ENCODE results near the gene GIGYF2. TPM values are rescaled to one million over a fixed set of nuclear protein-coding genes. Genes with fewer than 3 reads are reported as not detected.
A peak's percentile ranks its signal among the peaks of the same experiment; 100 is the strongest.

GIGYF2 gene, protein sequence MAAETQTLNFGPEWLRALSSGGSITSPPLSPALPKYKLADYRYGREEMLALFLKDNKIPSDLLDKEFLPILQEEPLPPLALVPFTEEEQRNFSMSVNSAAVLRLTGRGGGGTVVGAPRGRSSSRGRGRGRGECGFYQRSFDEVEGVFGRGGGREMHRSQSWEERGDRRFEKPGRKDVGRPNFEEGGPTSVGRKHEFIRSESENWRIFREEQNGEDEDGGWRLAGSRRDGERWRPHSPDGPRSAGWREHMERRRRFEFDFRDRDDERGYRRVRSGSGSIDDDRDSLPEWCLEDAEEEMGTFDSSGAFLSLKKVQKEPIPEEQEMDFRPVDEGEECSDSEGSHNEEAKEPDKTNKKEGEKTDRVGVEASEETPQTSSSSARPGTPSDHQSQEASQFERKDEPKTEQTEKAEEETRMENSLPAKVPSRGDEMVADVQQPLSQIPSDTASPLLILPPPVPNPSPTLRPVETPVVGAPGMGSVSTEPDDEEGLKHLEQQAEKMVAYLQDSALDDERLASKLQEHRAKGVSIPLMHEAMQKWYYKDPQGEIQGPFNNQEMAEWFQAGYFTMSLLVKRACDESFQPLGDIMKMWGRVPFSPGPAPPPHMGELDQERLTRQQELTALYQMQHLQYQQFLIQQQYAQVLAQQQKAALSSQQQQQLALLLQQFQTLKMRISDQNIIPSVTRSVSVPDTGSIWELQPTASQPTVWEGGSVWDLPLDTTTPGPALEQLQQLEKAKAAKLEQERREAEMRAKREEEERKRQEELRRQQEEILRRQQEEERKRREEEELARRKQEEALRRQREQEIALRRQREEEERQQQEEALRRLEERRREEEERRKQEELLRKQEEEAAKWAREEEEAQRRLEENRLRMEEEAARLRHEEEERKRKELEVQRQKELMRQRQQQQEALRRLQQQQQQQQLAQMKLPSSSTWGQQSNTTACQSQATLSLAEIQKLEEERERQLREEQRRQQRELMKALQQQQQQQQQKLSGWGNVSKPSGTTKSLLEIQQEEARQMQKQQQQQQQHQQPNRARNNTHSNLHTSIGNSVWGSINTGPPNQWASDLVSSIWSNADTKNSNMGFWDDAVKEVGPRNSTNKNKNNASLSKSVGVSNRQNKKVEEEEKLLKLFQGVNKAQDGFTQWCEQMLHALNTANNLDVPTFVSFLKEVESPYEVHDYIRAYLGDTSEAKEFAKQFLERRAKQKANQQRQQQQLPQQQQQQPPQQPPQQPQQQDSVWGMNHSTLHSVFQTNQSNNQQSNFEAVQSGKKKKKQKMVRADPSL (N-terminal part only)
- polyA plus RNA-seq (2013, experiment 1 of 2): 35.2 TPM
- 33.8 TPM for polyA plus RNA-seq (2013, experiment 2 of 2)

DNA sequence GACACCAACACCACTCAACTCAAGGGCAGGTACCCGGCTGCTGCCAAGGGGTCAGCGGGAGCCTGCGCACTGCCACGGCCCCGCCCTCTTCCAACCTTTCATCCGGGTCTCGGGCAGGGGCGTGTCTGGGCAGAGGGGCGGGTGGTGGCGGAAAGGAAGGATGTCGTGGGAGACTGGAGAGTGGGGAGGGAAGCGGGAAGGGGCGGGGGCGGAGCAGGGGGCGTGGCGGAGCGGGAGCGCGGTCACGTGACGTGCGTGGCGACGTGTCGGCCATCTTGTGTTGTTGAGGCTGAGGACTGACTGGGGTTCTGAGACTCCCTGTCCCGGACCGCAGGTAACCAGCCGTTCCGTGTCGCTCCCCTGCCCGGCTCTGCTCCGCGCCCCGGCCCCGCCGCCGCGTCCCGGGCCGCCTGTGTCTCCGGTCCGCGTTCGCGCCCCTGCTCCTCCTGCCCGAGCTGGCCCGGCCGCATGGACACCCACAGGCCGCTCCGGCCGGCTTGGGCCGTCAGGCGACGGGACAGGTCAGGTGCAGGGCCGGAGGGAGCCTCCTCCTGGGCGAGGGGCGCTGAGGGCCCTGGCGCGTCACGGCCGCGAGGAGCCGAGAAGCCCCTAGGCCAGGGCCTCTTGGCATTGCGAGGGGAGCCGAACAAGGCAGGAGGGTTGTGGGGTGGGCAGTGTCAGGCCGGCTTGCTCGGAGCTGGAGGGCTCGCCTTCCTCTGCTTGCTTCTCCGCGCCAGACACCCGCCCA lies at the start of gene GIGYF2:
GIGYF2 (plus strand) TSS at position 273 of the 748 bp plus-strand sequence. CDS start 37,867 bp downstream, outside the sequence.
- Histone ChIP-seq H3K36me3 (ENCODE audit: control insufficient read depth, insufficient read depth, low read length) (peaks cover 9% of the 10 kb centered on the region), H3K4me1 (ENCODE audit: control insufficient read depth, insufficient read depth, low read length, poor library complexity, severe bottlenecking) (peaks cover 21% of the 10 kb centered on the region), H3K9me3 (ENCODE audit: control insufficient read depth, low read length) (no peaks in the 10 kb centered on the region), H3K27ac (ENCODE audit: low read depth, low read length, severe bottlenecking) (peak within 1 kb of the TSS; percentile 91), H3K4me3 (ENCODE audit: extremely low read depth, insufficient read depth, low read length, poor library complexity, severe bottlenecking) (peak within 1 kb of the TSS; percentile 92)
- WGBS, 2 experiments (ENCODE audit: insufficient coverage in 2 of 2): 0 to 1% methylated on average over 39 to 60 of the region's 71 CpGs

DNA sequence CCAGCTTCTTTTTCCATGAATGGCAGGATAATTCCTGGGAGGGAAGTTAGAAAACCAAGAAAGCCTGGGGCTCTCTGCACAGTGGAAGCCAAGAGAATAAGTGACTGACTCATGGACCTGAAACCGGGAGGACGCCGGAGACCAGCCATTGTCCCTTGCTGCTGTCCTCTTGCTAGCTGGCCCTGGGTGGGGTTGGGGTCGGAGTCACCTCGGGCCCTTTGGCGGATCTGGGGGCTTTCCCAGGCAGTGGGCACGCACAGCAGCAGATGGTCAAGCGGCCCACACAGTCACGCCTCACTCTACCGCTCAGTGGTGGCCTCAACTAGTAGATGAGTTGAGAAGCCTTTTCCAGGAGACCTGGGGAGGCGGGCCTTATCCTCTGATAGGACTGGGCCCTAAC lies 48.1 kb upstream of the GIGYF2 start:
- Histone ChIP-seq H3K27ac (ENCODE audit: low read depth, low read length, severe bottlenecking) (no peak overlapping the region), H3K9me3 (ENCODE audit: control insufficient read depth, low read length) (no peaks in the 10 kb centered on the region), H3K4me3 (ENCODE audit: extremely low read depth, insufficient read depth, low read length, poor library complexity, severe bottlenecking) (no peak overlapping the region), H3K36me3 (ENCODE audit: control insufficient read depth, insufficient read depth, low read length) (no peaks in the 10 kb centered on the region), H3K4me1 (ENCODE audit: control insufficient read depth, insufficient read depth, low read length, poor library complexity, severe bottlenecking) (peaks cover 5% of the 10 kb centered on the region)
- 95 to 97% methylated on average over 11 of the region's 11 CpGs for WGBS, 2 experiments (ENCODE audit: insufficient coverage in 2 of 2)

DNA sequence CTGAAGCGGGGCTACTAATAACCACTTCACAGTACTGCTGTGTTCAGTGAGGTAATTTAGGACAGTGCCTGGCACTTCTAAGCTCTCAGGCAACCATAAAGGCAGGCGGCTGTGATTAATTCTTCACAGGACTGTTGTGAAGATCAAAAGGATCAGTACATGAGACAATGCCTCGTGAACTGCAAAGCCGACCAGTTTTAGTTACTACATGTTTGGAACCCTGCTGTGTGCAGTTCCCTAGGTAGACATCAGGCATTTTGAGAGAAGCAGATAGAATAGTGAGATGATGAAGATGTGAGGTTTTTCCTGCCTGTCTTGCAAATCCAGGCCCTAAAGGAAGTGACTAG lies 44.7 kb upstream of the GIGYF2 start:
- H3K4me3 ChIP-seq (ENCODE audit: extremely low read depth, insufficient read depth, low read length, poor library complexity, severe bottlenecking): no peak overlapping the region
- peak overlapping the region; percentile 50 for H3K27ac ChIP-seq (ENCODE audit: low read depth, low read length, severe bottlenecking)
- H3K4me1 ChIP-seq (ENCODE audit: control insufficient read depth, insufficient read depth, low read length, poor library complexity, severe bottlenecking): peaks cover 10% of the 10 kb centered on the region

DNA sequence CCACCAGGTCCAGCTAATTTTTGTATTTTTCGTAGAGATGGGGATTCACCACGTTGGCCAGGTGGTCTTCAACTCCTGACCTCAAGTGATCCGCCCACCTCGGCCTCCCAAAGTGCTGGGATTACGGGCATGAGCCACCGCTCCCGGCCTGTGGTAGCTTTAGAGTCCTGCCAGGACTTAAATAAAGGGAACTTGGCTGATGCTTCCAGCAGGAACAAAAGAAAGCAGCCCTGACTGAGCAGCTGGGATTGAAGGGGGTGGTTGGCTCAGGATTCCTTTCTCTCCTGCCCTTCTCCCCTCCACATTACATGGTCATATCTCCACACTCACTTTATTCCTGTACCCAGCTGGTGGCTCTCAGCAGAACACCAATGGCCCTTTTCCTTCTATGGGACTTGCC lies 43.7 kb upstream of the GIGYF2 start:
- Histone ChIP-seq H3K4me1 (ENCODE audit: control insufficient read depth, insufficient read depth, low read length, poor library complexity, severe bottlenecking) (peaks cover 10% of the 10 kb centered on the region), H3K4me3 (ENCODE audit: extremely low read depth, insufficient read depth, low read length, poor library complexity, severe bottlenecking) (no peak overlapping the region), H3K27ac (ENCODE audit: low read depth, low read length, severe bottlenecking) (no peak overlapping the region), H3K9me3 (ENCODE audit: control insufficient read depth, low read length) (no peaks in the 10 kb centered on the region), H3K36me3 (ENCODE audit: control insufficient read depth, insufficient read depth, low read length) (no peaks in the 10 kb centered on the region)
- WGBS, 2 experiments (ENCODE audit: insufficient coverage in 2 of 2): 90 to 94% methylated on average over 7 of the region's 7 CpGs

More for the DNA sequence above, 44.7 kb upstream of the GIGYF2 start:
- Histone ChIP-seq H3K36me3 (ENCODE audit: control insufficient read depth, insufficient read depth, low read length) (no peaks in the 10 kb centered on the region), H3K9me3 (ENCODE audit: control insufficient read depth, low read length) (no peaks in the 10 kb centered on the region)
- 55 to 73% methylated on average over 3 to 4 of the region's 4 CpGs for WGBS, 2 experiments (ENCODE audit: insufficient coverage in 2 of 2)

DNA sequence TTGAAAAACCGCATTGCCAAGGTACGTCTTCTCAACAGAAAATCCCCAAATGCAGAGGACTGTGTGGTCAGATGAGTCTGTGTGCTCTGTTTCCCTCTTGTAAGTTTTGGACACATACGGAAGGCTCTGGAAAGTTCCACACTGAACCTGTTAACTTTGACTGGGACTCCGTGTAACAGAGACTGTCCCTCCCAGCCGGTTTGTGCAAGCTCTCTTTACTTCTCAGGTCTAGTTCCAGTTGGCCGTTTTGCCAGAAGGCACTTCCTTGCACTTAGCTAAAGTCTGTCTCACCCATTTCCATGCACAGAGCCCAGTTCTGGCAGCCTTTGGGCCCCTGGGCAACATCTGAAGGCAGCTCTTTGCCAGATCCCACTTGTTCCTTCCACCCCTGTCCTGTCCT lies 41.7 kb upstream of the GIGYF2 start:
- Histone ChIP-seq H3K4me3 (ENCODE audit: extremely low read depth, insufficient read depth, low read length, poor library complexity, severe bottlenecking) (no peak overlapping the region), H3K4me1 (ENCODE audit: control insufficient read depth, insufficient read depth, low read length, poor library complexity, severe bottlenecking) (peaks cover 10% of the 10 kb centered on the region), H3K36me3 (ENCODE audit: control insufficient read depth, insufficient read depth, low read length) (no peaks in the 10 kb centered on the region), H3K27ac (ENCODE audit: low read depth, low read length, severe bottlenecking) (no peak overlapping the region), H3K9me3 (ENCODE audit: control insufficient read depth, low read length) (no peaks in the 10 kb centered on the region)
- WGBS, 2 experiments (ENCODE audit: insufficient coverage in 2 of 2): 85 to 95% methylated on average over 6 of the region's 6 CpGs

DNA sequence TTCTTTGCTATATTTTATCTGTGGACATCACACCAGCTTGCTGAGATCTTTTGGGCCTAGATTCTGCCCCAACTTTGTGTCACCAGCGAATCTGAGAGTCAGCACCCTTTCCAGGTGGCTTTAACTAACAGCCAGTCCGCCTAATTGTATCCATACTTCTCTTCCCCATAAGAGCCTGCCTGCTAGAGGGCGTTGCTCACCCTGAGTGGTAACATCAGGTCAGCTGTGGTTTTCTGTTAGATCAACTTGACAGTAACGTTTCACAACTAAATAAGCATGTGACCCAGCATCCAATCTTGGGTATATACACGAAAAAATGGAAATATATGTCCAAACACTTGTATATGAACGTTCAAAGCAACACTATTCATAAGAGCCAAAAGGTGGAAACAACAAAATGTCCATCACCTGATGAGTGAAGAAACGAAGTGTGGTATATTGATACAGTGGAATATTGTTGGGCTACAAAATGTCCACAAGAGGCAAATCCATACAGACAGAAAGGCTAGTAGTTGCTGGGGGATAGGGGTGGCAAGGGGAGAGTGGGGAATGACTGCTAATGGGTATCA lies 38.8 kb upstream of the GIGYF2 start:
- Histone ChIP-seq H3K4me3 (ENCODE audit: extremely low read depth, insufficient read depth, low read length, poor library complexity, severe bottlenecking) (no peak overlapping the region), H3K27ac (ENCODE audit: low read depth, low read length, severe bottlenecking) (no peak overlapping the region), H3K9me3 (ENCODE audit: control insufficient read depth, low read length) (no peaks in the 10 kb centered on the region), H3K4me1 (ENCODE audit: control insufficient read depth, insufficient read depth, low read length, poor library complexity, severe bottlenecking) (peaks cover 5% of the 10 kb centered on the region), H3K36me3 (ENCODE audit: control insufficient read depth, insufficient read depth, low read length) (no peaks in the 10 kb centered on the region)
- 72 to 76% methylated on average over 4 to 6 of the region's 7 CpGs for WGBS, 2 experiments (ENCODE audit: insufficient coverage in 2 of 2)

DNA sequence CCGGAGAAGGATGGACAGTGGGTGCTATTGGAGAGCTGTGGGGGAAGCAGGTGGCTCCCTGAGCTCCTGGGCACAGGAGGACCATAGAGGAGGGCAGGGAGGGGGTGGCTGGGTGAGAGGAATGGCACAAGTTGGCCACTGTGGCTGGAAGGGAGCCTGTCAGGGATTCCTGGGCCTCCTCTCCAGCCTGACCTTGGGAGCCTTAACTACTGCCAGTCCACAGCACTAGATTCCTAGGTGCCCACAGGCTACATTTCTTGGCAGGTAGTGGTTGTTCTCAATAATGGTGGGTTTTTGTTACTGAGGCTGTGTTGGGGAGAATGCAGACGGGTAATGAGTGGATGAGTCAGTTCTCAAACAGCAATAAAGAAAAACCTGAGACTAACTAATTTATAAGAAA lies 37.8 kb upstream of the GIGYF2 start:
- Histone ChIP-seq H3K9me3 (ENCODE audit: control insufficient read depth, low read length) (no peaks in the 10 kb centered on the region), H3K27ac (ENCODE audit: low read depth, low read length, severe bottlenecking) (no peak overlapping the region), H3K4me3 (ENCODE audit: extremely low read depth, insufficient read depth, low read length, poor library complexity, severe bottlenecking) (no peak overlapping the region), H3K4me1 (ENCODE audit: control insufficient read depth, insufficient read depth, low read length, poor library complexity, severe bottlenecking) (peaks cover 5% of the 10 kb centered on the region), H3K36me3 (ENCODE audit: control insufficient read depth, insufficient read depth, low read length) (no peaks in the 10 kb centered on the region)
- 83 to 88% methylated on average over 1 of the region's 2 CpGs for WGBS, 2 experiments (ENCODE audit: insufficient coverage in 2 of 2)

DNA sequence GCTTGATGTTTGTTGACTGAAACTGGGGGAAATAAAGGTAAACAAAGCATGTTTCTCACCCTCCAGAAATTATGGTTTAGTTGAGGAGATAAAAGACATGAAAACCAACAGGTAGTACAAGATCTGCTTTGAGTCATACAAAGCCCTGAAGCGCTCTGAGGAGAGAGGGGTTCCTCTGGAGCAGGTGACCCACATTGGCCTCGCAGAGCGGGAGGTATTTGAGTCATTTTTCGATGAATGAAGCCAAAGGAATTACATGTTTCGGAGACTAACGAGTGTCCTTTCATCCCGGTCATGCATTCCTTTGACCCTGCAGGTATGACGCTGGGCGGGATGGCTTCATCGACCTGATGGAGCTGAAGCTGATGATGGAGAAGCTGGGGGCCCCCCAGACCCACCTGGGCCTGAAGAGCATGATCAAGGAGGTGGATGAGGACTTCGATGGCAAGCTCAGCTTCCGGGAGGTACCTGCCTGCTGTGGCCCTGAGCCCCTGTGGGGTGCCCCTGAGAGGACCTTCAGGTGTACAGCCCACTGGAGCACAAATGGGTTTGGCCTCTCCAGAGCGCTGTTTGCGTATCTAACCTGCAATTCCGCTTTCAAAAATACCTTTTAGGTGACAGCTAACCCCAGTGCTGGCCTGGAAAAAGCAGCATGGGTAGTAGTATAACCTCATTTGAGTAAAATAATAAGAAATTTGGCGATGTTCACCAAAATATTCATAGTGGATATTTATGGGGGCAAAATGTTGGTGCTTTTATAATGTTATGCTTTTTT lies 34.5 kb upstream of the GIGYF2 start:
- no peak overlapping the region for H3K27ac ChIP-seq (ENCODE audit: low read depth, low read length, severe bottlenecking)
- H3K4me1 ChIP-seq (ENCODE audit: control insufficient read depth, insufficient read depth, low read length, poor library complexity, severe bottlenecking): no peaks in the 10 kb centered on the region
- H3K4me3 ChIP-seq (ENCODE audit: extremely low read depth, insufficient read depth, low read length, poor library complexity, severe bottlenecking): no peak overlapping the region
- H3K9me3 ChIP-seq (ENCODE audit: control insufficient read depth, low read length): no peaks in the 10 kb centered on the region
- no peaks in the 10 kb centered on the region for H3K36me3 ChIP-seq (ENCODE audit: control insufficient read depth, insufficient read depth, low read length)
- WGBS, 2 experiments (ENCODE audit: insufficient coverage in 2 of 2): 97 to 98% methylated on average over 15 of the region's 16 CpGs

DNA sequence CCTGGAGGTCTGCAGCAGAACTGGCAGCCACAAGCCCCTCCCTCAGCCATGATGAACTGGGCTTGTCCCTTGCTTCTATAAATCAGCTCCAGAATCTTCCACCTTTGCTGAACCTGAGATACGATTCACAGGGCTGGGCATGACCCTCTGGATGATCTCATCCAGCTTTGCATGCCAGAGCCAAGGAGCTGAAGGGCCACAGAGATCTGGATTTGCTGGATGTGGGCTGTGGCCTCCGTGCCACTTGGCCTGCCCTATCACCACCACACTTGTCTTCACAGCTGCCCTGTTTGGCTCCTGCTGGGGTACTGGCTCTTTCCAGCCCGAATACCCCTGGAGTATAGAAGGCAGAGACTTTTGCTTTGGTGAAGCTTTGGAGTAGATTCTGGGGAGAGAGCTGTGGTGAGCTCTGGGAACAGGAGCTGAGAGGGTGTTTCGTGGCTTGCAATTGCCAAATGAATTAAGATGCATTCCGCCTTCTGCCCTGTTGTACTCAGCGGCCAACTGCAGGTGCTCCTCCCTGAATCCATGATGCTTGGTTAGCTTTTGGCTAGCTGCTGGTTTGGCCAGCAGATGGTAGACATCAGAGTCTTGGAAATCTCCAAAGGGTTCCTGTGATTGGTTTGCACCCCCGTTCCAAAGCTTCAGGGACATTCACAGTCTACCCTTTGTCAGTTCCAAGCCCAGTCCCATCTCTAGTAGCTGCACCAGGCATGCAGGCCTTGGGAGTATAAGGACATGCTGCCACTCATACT lies 30.9 kb upstream of the GIGYF2 start:
- Histone ChIP-seq H3K4me3 (ENCODE audit: extremely low read depth, insufficient read depth, low read length, poor library complexity, severe bottlenecking) (no peak overlapping the region), H3K4me1 (ENCODE audit: control insufficient read depth, insufficient read depth, low read length, poor library complexity, severe bottlenecking) (no peaks in the 10 kb centered on the region), H3K9me3 (ENCODE audit: control insufficient read depth, low read length) (no peaks in the 10 kb centered on the region), H3K36me3 (ENCODE audit: control insufficient read depth, insufficient read depth, low read length) (no peaks in the 10 kb centered on the region), H3K27ac (ENCODE audit: low read depth, low read length, severe bottlenecking) (no peak overlapping the region)
- 94 to 100% methylated on average over 5 of the region's 7 CpGs for WGBS, 2 experiments (ENCODE audit: insufficient coverage in 2 of 2)

Data from mesodermal cell (in vitro differentiated cells).